Glutamatergic neuron (in vitro differentiated cells): ENCODE measurements around the gene GPC6. TPM values are rescaled to one million over a fixed set of nuclear protein-coding genes. Genes with fewer than 3 reads are reported as not detected.

ENCODE experiments used
- DNase-seq: peaks from one replicate; pipeline ENCODE4 v3.0.0; 2022
- H3K27ac Mint-ChIP-seq: one replicate; pipeline ENCODE4 v1.8.0; 2020; ENCODE audit warnings: mild to moderate bottlenecking, mixed read lengths, inconsistent platforms; ENCODE audit not compliant: unreplicated experiment
- H3K27me3 Mint-ChIP-seq: one replicate; pipeline ENCODE4 v1.8.0; 2020; ENCODE audit warnings: mild to moderate bottlenecking, moderate library complexity, mixed read lengths, inconsistent platforms; ENCODE audit not compliant: unreplicated experiment
- H3K36me3 Mint-ChIP-seq: one replicate; pipeline ENCODE4 v1.8.0; 2020; ENCODE audit warnings: mild to moderate bottlenecking, mixed read lengths, inconsistent platforms; ENCODE audit not compliant: unreplicated experiment
- H3K4me1 Mint-ChIP-seq: one replicate; pipeline ENCODE4 v1.8.0; 2020; ENCODE audit warnings: mild to moderate bottlenecking, low read depth, mixed read lengths, inconsistent platforms; ENCODE audit not compliant: unreplicated experiment
- H3K4me3 Mint-ChIP-seq: one replicate; pipeline ENCODE4 v1.8.0; 2020; ENCODE audit warnings: mild to moderate bottlenecking, mixed read lengths, inconsistent platforms; ENCODE audit not compliant: unreplicated experiment
- H3K9me3 Mint-ChIP-seq: one replicate; pipeline ENCODE4 v1.8.0; 2020; ENCODE audit warnings: mild to moderate bottlenecking, moderate library complexity, mixed read lengths, inconsistent platforms; ENCODE audit not compliant: unreplicated experiment
- total RNA-seq: library from RNA; stranded (reverse); fragmentation: NEBNext Ultra II Directional; extraction: Animal tissue kit (Norgen Biotek cat#: 25700); gene quantifications from one replicate; pipeline ENCODE4 v1.2.1, GENCODE V29; 2021; ENCODE audit not compliant: unreplicated experiment
- TF ChIP-seq, protein P1 (sequence below): fragments of 200-600 bp; sonication (generic); IDR thresholded peaks from one replicate; pipeline ENCODE4 v1.5.0; 2021; ENCODE audit not compliant: partially characterized antibody, unreplicated experiment

GPC6 gene
- total RNA-seq, 1 donor from 2014 or later, result 11.8 TPM

DNA sequence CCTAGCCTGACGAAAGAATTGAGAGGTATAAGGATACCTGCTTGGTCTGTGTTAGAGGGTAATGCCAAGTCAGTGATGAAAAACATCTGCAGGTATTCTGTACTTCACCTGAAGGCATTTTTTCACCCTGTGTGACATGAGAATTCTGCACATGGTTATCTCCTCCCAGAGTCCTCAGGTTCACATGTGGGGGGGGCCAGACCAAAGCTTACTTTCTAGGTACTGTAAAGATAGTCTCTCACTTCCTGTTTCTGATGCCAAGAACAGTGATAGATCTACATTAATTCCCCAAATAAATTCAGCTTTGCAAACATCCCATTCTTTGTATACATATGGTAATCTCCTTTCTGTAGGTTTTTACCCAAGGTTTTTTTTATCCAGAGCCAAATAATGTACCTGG lies 53.4 kb downstream of the GPC6 start:
- no peaks in the 10 kb centered on the region for H3K36me3 Mint-ChIP-seq
- peaks cover 21% of the 10 kb centered on the region for H3K4me1 Mint-ChIP-seq
- no peak overlapping the region for H3K4me3 Mint-ChIP-seq
- TF ChIP-seq, protein P1, sequence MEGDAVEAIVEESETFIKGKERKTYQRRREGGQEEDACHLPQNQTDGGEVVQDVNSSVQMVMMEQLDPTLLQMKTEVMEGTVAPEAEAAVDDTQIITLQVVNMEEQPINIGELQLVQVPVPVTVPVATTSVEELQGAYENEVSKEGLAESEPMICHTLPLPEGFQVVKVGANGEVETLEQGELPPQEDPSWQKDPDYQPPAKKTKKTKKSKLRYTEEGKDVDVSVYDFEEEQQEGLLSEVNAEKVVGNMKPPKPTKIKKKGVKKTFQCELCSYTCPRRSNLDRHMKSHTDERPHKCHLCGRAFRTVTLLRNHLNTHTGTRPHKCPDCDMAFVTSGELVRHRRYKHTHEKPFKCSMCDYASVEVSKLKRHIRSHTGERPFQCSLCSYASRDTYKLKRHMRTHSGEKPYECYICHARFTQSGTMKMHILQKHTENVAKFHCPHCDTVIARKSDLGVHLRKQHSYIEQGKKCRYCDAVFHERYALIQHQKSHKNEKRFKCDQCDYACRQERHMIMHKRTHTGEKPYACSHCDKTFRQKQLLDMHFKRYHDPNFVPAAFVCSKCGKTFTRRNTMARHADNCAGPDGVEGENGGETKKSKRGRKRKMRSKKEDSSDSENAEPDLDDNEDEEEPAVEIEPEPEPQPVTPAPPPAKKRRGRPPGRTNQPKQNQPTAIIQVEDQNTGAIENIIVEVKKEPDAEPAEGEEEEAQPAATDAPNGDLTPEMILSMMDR, result no peak
- no peaks in the 10 kb centered on the region for H3K27me3 Mint-ChIP-seq
- no peak for DNase-seq
- H3K27ac Mint-ChIP-seq, result no peak overlapping the region
- no peaks in the 10 kb centered on the region for H3K9me3 Mint-ChIP-seq

DNA sequence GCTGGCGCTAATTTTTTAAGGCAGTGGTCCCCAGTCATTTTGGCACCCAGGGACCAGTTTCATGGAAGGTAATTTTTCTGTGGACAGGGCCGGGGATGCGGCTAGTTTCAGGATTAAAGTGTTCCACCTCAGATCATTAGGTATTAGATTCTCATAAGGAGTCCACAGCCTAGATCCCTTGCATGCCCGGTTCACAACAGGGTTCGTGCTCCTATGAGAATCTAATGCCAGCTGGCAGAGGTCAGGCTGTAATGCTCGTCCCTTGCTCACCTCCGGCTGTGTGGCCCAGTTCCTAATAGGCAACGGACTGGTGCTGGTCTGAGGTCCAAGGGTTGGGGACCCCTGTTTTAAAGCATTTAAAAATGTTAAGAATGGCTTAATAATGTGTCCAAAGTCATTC lies 54.1 kb downstream of the GPC6 start:
- TF ChIP-seq, protein P1, result no peak
- Mint-ChIP-seq H3K9me3 (no peaks in the 10 kb centered on the region), H3K27me3 (no peaks in the 10 kb centered on the region), H3K4me3 (no peak overlapping the region), H3K4me1 (peaks cover 21% of the 10 kb centered on the region), H3K36me3 (no peaks in the 10 kb centered on the region), H3K27ac (no peak overlapping the region)
- DNase-seq, result no peak

DNA sequence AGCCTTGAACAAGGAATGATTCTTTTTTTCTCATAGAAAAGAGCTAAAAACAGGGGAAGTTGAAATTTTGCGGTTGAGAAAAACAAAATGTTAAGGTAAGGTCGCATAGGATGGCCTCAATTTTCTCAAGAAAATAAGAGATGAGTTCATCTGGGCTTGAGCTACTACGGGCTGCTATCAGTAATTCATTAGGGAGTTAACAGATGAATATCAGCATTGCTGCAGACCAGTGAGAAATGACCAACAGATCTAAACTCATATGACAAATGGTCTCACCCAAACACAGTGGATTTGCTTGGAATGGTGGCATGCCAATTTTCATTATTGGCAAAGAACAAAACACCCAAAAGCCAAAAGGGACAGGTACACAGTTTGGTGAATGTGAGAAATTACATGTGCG lies 56.6 kb downstream of the GPC6 start:
- H3K27me3 Mint-ChIP-seq, result no peaks in the 10 kb centered on the region
- peak overlapping the region; percentile 83 for H3K27ac Mint-ChIP-seq
- TF ChIP-seq, protein P1, result no peak
- peaks cover 16% of the 10 kb centered on the region for H3K4me1 Mint-ChIP-seq
- peak overlapping the region; percentile 13 for H3K4me3 Mint-ChIP-seq
- H3K36me3 Mint-ChIP-seq, result no peaks in the 10 kb centered on the region
- DNase-seq, result no peak
- no peaks in the 10 kb centered on the region for H3K9me3 Mint-ChIP-seq

DNA sequence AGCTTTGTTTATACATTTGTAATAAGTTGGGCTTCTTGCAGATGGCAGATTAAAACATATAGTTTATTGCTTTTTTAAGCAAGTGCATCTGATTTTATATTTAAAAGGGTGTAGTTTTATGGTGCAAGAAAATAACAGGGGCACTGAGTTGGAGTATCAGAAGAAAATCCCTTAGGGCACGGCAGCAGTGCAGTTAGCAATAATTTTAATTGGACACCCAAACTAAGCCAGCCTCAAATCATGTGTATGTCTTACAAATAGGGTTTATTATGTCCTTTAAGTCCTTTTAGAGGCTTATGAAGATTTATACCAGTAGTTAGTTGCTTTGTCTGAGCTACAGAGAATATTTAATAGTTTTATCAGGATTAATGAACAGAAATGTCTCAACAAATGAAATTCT lies 57.5 kb downstream of the GPC6 start:
- Mint-ChIP-seq H3K9me3 (no peaks in the 10 kb centered on the region), H3K4me3 (no peak overlapping the region), H3K4me1 (peaks cover 16% of the 10 kb centered on the region), H3K36me3 (no peaks in the 10 kb centered on the region), H3K27me3 (no peaks in the 10 kb centered on the region), H3K27ac (no peak overlapping the region)
- DNase-seq, result no peak
- TF ChIP-seq, protein P1, result no peak

DNA sequence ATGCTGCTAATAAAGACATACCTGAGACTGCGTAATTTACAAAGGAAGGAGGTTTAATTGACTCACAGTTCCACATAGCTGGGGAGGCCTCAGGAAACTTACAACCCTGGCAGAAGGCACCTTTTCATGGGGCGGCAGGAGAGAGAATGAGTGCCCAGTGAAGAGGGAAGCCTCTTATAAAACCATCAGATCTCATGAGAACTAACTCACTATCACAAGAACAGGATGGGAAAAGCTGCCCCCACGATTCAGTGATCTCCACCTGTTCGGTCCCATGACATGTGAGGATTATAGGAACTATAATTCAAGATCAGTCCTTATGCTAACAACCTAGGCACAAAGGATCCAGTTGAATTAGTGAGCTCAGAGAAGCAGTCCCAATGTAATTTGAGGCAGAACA lies 59.4 kb downstream of the GPC6 start:
- Mint-ChIP-seq H3K4me1 (peaks cover 22% of the 10 kb centered on the region), H3K36me3 (no peaks in the 10 kb centered on the region), H3K27ac (no peak overlapping the region), H3K9me3 (no peaks in the 10 kb centered on the region), H3K27me3 (no peaks in the 10 kb centered on the region), H3K4me3 (no peak overlapping the region)
- DNase-seq, result no peak
- TF ChIP-seq, protein P1, result no peak
